COR-L47 (cell line): Measurements from ENCODE around the gene ZSCAN31.
"Not testable (repeated sequence)": the region's sequence is repeated elsewhere in the genome, so short reads cannot be mapped to it uniquely, and the experiment has no call there.

ENCODE experiments used
- DNase-seq: peaks from one replicate; lab custom pipeline; 2025; lab: John Stamatoyannopoulos, UW

The ZSCAN31 gene

DNA sequence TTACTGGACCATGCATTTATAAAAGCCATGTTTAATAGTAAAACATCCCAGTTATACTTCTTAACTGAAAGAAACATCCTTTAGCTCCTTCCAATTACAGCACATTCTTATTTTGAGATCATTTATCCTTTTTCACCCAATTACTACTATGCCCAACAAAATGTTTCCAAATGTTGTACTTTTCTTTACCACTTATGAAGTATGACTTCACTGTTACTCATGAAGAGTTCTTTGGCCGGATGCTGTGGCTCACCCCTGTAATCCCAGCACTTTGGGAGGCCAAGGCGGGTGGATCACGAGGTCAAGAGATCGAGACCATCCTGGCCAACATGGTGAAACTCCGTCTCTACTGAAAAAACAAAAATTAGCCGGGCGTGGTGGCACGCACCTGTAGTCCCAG lies 18.1 kb downstream of the ZSCAN31 start:
- DNase-seq: not testable (repeated sequence)

DNA sequence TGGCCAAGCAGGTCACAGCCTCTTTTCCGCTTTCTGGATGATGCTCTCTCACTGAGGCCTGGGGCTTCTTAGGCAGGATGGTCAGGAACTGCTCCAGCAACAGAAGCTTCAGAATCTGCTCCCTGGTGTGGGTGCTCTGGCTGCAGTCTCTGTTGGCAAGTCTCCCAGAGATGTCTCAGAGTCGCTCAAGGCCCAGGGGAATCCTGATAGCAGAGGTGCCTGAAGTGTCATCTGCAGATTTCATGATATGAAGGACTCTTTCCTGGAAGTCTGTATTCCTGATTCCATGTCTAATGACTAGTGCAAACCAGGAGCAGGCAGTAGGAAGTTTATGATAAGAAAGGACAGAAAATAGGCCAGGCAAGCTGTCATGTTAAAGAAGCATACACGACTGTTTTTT lies 20.3 kb downstream of the ZSCAN31 start:
- DNase-seq: no peak

DNA sequence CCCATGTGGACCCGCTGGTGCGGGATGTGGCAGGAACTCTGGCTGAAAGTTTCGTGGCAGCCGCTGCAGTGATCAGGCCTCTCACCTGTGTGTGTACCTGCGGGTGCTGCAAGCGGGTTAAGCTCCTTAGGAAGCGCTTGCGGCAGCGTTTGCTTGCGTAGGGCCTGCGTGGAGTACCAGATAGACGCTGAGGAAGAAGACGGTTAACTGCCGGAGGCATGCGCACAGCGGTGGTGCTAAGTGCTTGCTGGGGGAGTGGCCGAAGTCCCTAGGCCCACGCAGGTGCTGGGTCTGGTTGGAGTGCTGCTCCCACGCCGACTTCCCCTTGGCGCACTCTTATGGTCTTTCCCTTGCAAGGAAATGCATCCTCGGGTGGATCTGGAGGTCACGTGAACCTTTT lies 23.0 kb downstream of the ZSCAN31 start:
- no peak for DNase-seq

DNA sequence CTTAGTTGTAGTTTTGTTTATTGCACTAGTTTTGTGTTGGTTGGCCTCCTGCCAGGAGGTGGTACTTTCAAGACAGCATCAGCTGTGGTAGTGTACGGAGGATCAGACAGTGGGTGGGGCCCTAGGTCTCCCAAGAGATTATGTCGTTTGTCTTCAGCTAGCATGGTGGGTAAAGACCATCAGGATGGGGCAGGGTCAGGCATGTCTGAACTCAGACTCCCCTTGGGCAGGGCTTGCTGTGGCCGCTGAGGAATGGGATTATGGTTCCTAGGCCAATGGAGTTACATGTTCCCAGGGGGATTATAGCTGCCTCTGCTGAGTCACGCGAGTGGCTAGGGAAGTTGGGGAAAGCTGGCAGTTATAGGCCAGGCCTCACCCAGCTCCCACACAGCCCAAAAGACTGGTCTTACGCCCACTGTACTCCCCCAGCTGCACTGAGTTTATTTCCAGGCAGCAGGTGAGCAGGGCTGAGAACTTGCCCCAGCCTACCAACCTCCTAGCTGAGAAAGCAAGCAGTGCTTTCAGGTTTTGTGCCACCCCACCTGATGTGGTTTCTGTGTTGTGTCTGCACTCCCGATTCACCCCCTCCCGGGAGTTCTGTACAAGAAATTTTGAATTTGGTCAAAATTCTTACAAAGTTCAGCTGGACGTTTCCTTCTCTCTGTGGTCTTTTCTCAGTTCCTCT lies 24.7 kb downstream of the ZSCAN31 start:
- no peak for DNase-seq

DNA sequence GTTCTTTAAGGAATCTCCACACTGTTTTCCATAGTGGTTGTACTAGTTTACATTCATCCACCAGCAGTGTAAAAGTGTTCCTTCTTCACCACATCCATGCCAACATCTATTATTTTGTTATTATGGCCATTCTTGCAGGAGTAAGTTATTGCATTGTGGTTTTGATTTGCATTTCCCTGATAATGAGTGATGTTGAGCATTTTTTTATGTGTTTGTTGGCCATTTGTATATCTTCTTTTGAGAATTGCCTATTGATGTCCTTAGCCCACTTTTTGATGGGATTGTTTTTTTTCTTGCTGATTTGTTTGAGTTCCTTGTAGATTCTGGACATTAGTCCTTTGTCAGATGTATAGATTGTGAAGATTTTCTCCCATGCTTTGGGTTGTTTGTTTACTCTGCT lies 29.6 kb downstream of the ZSCAN31 start:
- DNase-seq: not testable (repeated sequence)

DNA sequence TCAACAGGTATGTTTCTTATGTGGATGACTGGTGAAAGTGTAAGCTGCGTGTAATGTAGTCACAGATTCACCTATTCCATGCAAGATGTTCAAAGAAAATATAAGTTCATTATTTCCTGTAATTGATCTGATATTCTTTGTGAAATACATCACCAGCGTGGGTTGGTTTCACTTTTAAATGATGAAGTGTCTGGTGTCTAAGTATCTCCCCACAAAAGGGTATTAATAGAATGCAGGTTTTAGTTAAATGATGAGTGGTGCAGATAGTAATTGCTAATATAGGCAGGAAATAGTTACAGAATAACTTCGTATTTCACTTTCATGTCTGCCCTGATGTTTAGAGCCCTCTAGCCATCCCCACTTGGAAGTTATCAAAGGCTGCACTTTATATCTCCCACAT lies 32.4 kb downstream of the ZSCAN31 start:
- no peak for DNase-seq

DNA sequence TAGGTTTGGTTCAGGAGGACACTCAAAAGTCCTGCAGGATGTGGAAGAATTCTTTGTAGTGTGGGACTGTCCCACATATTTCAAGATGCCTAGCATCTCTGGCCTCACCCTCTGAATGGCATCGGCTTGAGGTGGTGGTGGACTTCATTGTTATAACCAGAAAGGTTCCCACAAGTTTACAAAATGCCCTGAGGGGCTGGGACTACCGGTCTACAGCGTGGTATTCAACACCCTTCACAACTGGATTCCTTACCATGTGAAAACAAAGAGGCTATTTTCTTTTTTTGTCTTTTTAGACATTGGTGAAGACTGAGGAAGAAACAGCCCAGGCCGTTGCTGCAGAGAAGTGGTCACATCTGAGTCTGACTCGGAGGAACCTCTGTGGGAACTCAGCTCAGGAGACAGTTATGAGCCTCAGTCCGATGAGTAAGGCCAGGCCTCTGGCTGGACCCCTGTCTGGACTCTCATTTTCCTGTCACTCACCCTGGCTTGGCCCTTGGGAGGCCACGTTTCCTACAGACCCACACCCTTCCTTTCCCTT lies 39.4 kb downstream of the ZSCAN31 start:
- no peak for DNase-seq

DNA sequence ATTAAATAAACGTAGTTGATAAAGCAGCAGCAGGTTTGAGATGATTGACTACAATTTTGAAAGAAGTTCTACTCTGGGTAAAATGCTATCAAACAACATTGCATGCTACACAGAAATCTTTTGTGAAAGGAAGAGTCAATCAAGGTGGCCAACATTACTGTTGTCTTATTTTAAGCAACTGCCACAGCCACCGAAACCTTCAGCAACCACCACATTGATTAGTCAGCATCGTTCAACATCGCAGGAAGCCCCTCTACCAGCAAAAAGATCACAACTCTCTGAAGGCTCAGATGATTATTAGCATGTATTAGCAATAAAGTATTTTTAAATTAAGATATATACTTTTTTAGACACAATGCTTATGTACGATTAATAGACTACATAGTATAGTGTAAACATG lies 40.6 kb downstream of the ZSCAN31 start:
- no peak for DNase-seq

DNA sequence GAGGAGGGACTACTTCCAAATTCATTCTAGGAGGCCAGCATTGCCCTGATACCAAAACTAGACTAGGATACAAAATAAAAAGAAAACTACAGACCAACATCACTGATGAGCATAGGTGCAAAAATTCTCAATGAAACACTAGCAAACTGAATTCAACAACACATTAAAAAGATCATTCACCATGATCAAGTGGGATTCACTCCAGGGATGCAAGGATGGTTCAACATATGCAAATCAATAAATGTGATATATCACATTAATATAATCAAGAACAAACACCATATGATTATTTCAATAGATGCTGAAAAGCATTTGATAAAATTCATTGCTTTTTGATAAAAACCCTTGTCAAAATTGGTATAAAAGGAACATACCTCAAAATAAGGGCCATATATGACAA lies 44.4 kb downstream of the ZSCAN31 start:
- DNase-seq: no peak

DNA sequence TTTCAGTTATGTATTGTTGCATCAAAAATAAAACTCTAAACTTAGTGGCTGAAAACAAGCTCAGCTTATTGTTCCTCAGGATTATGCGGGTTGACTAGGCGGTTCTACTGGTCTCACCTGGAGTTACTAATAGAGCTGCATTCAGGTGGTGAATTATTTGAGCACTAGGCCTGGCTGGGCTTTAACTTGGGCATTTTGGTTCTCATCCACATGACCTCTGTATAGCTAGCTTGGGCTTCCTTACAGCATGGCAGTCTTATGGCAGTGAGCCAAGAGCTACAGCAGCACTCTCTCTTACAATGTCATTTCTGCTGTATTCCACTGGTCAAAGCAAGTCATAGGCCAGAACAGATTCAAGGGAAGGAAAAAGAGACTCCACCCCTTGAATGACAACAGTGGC lies 53.0 kb downstream of the ZSCAN31 start:
- DNase-seq: no peak

DNA sequence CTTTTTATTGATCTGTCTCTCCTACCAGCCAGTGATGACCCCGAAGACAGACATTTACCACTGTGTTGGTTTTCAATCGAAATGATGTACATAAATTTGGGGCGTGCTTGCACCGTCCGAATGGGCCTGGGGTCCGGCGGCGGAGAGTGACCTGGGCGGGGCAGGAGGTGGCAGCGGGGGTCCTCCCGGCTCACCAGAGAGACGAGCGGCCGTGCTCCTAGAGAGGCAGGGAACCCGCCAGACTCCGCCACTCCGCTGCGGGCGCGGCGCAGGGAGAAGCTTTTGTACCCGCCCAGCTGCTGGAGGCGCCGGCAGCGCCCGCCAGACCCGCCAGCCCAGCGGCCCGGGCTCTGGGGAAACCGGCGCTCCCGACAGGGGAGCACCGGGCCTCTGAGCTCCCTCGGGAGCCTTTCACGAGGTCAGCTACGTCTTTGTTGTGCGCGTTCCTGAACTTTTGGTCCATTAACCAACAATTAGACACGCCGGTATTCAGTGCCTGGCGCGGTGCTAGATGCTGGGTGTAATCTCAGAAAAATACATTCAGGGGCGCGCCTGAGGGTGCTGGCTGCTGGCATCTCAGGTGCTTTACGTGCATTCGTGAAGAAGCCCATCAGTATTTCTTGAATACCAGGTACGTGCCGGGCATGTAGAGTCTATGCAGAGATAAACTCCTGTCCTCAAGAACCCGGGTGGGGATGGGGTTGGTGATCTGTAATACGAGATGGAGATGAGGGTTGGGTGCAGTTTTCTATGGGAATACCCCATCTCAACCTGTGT lies 54.5 kb downstream of the ZSCAN31 start, which contains the start of gene PGBD1:
Gene PGBD1, plus strand, starts transcription at position 285 of the 777 bp plus-strand sequence. CDS start 2,242 bp downstream, outside the sequence.
- peak; percentile 60 for DNase-seq

DNA sequence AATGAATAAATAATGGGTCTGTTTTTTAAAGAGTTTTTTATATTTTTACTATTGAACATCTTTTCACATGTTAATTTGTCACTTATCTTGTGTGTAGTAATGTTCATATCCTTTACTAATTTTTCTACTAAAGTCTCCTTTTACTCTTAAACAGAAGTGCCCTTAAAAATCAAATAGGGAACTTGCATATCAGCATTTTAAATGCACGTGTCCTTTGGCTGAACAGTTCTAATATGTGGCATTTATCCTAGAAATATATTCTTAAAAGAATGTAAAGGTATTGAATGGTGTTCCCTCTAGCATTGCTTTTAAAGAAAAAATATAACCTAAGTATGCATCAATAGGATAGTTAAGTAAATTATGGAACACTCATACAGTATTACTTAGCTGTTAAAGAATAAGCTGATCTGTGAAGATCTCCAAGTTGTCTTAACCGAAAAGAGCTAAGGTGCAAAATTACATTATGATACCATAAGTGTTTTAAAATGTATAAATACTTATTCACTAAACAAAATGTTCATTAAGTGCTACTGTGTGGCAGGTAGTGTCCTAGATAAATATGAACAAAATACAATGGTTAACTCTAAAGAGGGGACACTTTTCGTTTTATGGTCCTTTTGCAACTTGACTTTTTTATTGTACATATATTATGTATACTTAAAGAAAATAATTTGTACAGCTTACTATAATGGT lies 55.2 kb downstream of the ZSCAN31 start:
- DNase-seq: no peak

DNA sequence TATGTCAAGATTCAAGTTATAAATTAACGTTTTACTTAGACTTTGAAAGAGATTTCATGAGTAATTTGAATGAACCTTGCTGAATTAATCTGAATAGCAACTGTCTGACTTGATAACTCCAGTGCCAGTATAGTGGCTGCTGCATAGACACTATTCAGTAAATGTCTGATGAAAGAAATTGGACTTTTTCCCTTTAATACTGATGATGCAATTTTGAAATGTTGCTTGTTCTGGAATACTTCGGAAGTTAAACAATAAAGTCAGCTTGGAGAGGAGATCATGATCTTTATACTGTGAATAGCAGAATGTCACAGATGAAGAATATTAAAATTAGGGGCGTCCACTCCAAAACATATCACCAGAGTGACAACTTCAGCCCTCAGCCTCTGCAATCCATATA lies 58.2 kb downstream of the ZSCAN31 start:
- no peak for DNase-seq

DNA sequence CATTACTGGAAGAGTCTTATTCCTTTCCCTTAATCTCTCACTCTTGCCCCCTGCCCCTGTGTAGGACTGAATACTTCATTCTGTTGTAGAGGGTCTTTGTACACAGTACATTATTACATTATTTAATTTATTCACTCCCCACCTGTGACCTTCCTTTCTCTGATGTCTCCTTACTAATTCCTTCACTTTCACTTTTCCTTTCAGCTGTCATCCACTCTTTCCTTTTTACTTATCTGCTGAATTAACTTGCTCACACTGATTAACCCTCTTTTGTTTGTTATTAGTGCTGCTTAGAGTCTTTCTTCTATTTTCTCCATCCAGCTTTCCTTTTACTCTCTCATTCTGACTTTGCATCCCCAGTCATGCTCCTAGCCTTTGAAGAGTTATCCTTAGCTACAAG lies 61.1 kb downstream of the ZSCAN31 start:
- DNase-seq: no peak
